Measurements from ENCODE around the gene WWP2. TPM values are rescaled to one million over a fixed set of nuclear protein-coding genes. Genes with fewer than 3 reads are reported as not detected.

The WWP2 gene
- total RNA-seq, 1 experiment from 2014 or later, result 38.8 TPM

GRCh38 chr16:69840975-69841374 lies 78.8 kb downstream of the WWP2 start:
- DNase-seq, result no peak
- no peaks in the 10 kb centered on the region for H3K9me2 ChIP-seq (ENCODE audit: insufficient read depth)
- H2AFZ ChIP-seq, result no peak overlapping the region
- H3K4me1 ChIP-seq (replicated peaks; ENCODE audit: insufficient read depth), result no peaks in the 10 kb centered on the region
- CTCF ChIA-PET, result no interaction called here
- no peaks in the 10 kb centered on the region for H3K79me2 ChIP-seq (ENCODE audit: low read depth)
- no peak overlapping the region for H3K4me2 ChIP-seq
- H3K36me3 ChIP-seq (ENCODE audit: low read depth), result no peaks in the 10 kb centered on the region; the same call in 1 of the 2 replicates
- H3K27ac ChIP-seq, result no peak overlapping the region
- no peak for TF ChIP-seq EZH2 (IDR thresholded peaks at IDR 0.05; ENCODE audit: low read depth)
- no peak for TF ChIP-seq CTCF (conservative IDR thresholded peaks at IDR 0.05)
- POLR2A ChIA-PET (ENCODE audit: unreplicated experiment), result no interaction called here
- no peak overlapping the region for H3K4me3 ChIP-seq
- H3F3A ChIP-seq (ENCODE audit: insufficient read depth, low read depth), result no peaks in the 10 kb centered on the region
- intact Hi-C loops (cut with micrococcal nuclease; ENCODE audit: unreplicated experiment), result no loop called here
- H3K27me3 ChIP-seq (ENCODE audit: insufficient read depth, low read depth), result no peaks in the 10 kb centered on the region
- no peaks in the 10 kb centered on the region for H4K20me1 ChIP-seq (ENCODE audit: insufficient read depth)
- no peaks in the 10 kb centered on the region for H3K9me3 ChIP-seq (ENCODE audit: insufficient read depth, low read depth)
- BruUV-seq (replicated peaks), result no TSS peak

- TF ChIP-seq CTCF (conservative IDR thresholded peaks at IDR 0.05) (no peak), EZH2 (IDR thresholded peaks at IDR 0.05; ENCODE audit: low read depth) (no peak)
- BruUV-seq (replicated peaks), result no TSS peak
- Histone ChIP-seq H3K79me2 (ENCODE audit: low read depth) (no peaks in the 10 kb centered on the region), H3K36me3 (ENCODE audit: low read depth) (no peaks in the 10 kb centered on the region; the same call in 1 of the 2 replicates), H3K4me2 (no peak overlapping the region), H3K9me2 (ENCODE audit: insufficient read depth) (no peaks in the 10 kb centered on the region), H3K27me3 (ENCODE audit: insufficient read depth, low read depth) (no peaks in the 10 kb centered on the region), H3K9me3 (ENCODE audit: insufficient read depth, low read depth) (no peaks in the 10 kb centered on the region), H3K4me3 (no peak overlapping the region), H2AFZ (no peak overlapping the region), H3K27ac (no peak overlapping the region), H4K20me1 (ENCODE audit: insufficient read depth) (no peaks in the 10 kb centered on the region), H3F3A (ENCODE audit: insufficient read depth, low read depth) (no peaks in the 10 kb centered on the region), H3K4me1 (replicated peaks; ENCODE audit: insufficient read depth) (no peaks in the 10 kb centered on the region)
- intact Hi-C loops (cut with micrococcal nuclease; ENCODE audit: unreplicated experiment), result no loop called here
- DNase-seq, result no peak
- CTCF ChIA-PET, result no interaction called here
- POLR2A ChIA-PET (ENCODE audit: unreplicated experiment), result no interaction called here
These were observed 82.3 kb downstream of the WWP2 start for GRCh38 chr16:69844441-69844840.

GRCh38 chr16:69845181-69845580 lies 83.0 kb downstream of the WWP2 start:
- H3K27ac ChIP-seq, result no peak overlapping the region
- no peaks in the 10 kb centered on the region for H3F3A ChIP-seq (ENCODE audit: insufficient read depth, low read depth)
- DNase-seq, result no peak
- H3K4me3 ChIP-seq, result no peak overlapping the region
- CTCF ChIA-PET, result no interaction called here
- no TSS peak for BruUV-seq (replicated peaks)
- H3K9me2 ChIP-seq (ENCODE audit: insufficient read depth), result no peaks in the 10 kb centered on the region
- intact Hi-C loops (cut with micrococcal nuclease; ENCODE audit: unreplicated experiment), result no loop called here
- H3K36me3 ChIP-seq (ENCODE audit: low read depth), result no peaks in the 10 kb centered on the region; the same call in 1 of the 2 replicates
- no peaks in the 10 kb centered on the region for H3K27me3 ChIP-seq (ENCODE audit: insufficient read depth, low read depth)
- H4K20me1 ChIP-seq (ENCODE audit: insufficient read depth), result no peaks in the 10 kb centered on the region
- POLR2A ChIA-PET (ENCODE audit: unreplicated experiment), result interaction anchor here (0.6 kb wide), 1 partner anchor 25 kb away, joined by 3 read pairs; no protein-coding TSS in a partner anchor
- no peak overlapping the region for H2AFZ ChIP-seq
- no peaks in the 10 kb centered on the region for H3K79me2 ChIP-seq (ENCODE audit: low read depth)
- H3K9me3 ChIP-seq (ENCODE audit: insufficient read depth, low read depth), result no peaks in the 10 kb centered on the region
- no peak overlapping the region for H3K4me2 ChIP-seq
- TF ChIP-seq CTCF (conservative IDR thresholded peaks at IDR 0.05) (no peak), EZH2 (IDR thresholded peaks at IDR 0.05; ENCODE audit: low read depth) (no peak)
- no peaks in the 10 kb centered on the region for H3K4me1 ChIP-seq (replicated peaks; ENCODE audit: insufficient read depth)
